ENCODE data around the gene RSRC1.

- TF ChIP-seq CTCF (optimal IDR thresholded peaks at IDR 0.05 in 1 of 3, IDR thresholded peaks at IDR 0.05 in 1 of 3, conservative IDR thresholded peaks at IDR 0.05 in 1 of 3; ENCODE audit: extremely low read depth in 1 of 3, insufficient read depth in 2 of 3, low read length in 3 of 3) (no peak), EZH2 (IDR thresholded peaks at IDR 0.05; ENCODE audit: low read length) (no peak)
Measured at GRCh38 chr3:158359339-158359738, 249.4 kb downstream of the RSRC1 start.

Measured in keratinocyte (primary cell).